CD4-positive, alpha-beta T cell treated with Interleukin-6 for 4 hours (primary cell): Measurements from ENCODE around the gene KLF3.
A peak's percentile ranks its signal among the peaks of the same experiment; 100 is the strongest.

ENCODE experiments used
- DNase-seq: peaks from one replicate; pipeline ENCODE4 v3.0.0-alpha.2; 2020; ENCODE audit warnings: mixed read lengths

The KLF3 gene

DNA sequence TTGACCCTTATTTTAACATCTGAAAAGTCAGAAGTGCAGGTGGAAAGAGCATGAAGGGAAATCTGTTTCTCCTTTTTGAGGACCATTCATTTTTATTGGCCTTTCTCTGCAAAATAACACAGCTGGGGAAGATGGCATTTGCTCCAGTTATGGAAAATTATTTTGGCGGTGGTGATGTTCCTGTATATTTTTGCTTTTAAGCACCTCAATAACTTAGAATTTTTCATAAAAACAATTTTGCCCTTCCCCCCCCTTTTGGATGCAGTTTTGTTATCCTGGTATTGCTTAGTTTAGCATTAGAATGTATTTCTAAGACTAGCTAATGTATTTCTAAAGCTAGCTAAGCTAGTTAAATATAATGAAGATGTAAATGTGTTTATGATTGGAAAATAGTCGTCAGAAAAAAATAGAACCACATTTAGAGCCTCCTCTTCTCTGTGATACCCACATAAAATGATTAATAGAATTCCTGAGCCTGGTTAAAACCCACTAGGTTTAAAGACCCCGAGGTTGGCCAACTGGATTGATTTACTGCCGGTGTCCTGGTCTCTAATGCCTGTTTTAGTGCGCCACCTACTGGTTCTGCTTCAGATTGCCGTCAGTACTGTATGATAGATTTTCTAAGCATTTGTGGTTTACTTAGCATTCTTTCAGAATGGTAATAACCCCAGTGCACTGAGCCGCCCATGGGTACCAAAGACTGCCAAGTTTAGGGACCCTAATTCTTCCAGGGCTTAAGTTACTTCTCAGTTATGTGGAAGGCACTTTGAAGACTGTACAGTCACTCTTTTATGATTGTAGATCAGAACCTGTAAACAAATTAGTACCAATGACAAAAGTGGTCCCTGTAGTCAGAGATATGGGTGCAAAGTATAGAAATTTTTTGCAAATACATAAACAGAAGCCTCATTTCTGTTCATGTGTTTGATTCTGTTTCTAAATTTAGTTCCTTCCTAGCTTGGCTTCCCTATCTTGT lies 11.4 kb downstream of the KLF3 start:
- DNase-seq = peak; percentile 88

DNA sequence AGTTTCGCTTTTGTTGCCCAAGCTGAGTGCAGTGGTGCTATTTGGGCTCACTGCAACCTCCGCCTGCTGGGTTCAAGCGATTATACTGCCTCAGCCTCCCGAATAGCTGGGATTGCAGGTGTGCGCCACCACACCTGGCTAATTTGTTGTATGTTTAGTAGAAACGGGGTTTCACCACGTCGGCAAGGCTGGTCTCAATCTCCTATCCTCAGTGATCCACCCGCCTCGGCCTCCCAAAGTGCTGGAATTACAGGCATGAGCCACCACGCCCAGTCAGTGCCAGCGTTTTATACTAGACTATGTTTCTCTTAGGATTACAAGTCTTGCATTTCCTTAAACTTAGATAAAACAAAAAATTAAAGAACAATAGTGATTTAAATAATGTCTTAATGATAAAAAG lies 13.0 kb downstream of the KLF3 start:
- no peak for DNase-seq

DNA sequence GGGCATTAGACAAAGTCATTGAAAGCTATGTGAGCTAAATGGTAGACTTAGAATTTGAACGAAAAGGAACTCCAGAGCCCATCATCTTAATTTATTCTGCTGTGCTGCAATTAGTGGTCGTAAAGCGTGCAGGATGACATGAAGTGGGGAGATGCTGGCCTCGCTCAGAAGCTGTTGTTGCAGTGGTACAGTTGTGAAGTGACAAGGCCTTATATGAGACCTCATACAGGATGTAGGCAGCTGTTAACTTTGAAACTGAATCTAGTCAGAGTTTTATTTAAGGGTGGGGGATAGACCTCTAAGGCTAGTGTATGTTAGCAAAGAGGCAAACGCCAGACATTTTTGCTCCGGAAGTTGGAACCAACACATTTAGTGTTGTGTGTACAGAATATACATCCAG lies 13.4 kb downstream of the KLF3 start:
- no peak for DNase-seq

DNA sequence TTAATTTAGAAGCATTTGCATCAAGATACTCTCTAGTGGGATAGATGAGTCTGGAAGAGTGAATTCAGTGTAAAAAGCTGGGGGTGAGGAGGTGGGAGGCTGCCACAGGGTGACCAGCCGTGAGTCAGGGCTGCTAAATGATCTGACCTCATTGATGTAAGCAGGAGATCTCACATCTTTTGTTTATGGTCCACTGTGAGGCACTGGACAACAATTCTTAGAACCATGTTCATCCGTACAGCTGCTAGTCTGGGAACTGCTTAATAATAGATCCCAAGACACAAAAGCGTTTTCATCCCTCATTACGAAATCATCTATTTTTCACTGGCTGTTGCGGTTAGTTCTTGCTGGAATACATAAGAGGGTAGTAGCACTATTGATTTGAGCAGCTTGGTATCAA lies 14.1 kb downstream of the KLF3 start:
- DNase-seq = no peak

DNA sequence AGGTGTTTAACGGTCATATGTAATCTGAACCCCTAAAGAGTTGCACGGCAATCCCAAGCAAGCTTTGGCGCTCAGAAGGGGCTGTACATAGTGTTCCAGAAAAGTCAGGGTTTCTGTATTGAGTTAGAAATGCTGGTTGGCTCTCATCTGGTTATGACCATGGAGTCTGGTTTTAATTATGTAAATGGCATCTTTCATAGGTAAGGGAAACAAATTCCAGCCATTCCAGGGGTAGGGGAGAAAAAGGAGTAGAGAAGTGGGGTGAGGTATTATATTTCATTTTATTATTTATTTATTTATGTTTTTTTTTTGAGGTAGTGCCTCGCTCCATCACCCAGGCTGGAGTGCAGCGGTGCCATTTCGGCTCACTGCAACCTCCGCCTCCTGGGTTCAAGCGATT lies 15.9 kb downstream of the KLF3 start:
- no peak for DNase-seq

DNA sequence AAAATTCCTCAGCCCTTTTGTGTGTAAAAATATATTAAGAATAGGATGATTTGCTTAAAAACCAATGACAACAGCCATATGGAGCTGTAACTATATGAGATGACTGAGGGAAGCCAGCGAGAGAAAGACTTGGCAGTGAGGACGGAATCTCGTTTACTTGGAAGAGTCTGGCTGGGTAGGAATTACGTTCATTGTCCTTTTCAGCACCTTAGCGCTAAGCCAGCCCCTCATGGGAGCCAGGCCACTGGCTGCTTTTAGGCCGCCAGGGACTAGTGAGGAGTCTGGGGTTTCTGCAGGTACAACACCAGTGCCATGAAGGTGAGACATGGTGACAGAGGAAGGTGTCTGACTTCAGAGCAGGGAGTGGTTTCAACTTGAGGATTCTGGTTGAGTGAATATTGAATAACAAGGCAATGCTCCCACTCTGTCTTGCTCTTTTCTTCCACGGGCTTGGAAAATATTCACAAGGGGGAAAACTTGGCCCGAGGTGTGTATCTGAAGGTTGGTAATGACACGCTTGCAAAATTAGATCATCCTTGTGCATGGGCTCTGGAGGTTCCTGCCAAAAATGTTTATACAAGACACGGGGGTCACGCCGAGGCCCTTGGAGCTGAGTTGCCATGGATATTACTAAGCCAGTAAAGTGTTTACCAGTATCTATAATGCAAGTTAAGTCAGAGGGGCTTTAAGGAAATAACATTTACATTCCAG lies 17.4 kb downstream of the KLF3 start:
- DNase-seq = no peak

DNA sequence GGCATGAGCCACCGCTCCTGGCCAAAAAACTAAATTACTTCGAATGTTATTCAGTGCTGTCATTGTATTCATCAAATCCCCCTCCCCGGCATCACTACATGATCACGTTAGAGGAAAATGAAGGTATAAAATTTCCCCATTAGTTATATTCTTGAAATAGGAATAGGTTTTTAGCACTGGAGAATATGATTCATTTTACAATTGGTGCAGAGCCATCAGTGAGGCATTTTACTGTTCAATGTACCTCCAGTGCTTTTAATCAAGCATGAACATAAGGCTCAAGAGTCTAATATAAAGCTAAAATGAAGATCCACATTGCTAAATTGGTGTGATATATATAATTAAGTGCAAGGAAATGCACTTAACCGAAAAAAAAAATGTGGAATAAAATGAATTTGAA lies 18.3 kb downstream of the KLF3 start:
- no peak for DNase-seq

DNA sequence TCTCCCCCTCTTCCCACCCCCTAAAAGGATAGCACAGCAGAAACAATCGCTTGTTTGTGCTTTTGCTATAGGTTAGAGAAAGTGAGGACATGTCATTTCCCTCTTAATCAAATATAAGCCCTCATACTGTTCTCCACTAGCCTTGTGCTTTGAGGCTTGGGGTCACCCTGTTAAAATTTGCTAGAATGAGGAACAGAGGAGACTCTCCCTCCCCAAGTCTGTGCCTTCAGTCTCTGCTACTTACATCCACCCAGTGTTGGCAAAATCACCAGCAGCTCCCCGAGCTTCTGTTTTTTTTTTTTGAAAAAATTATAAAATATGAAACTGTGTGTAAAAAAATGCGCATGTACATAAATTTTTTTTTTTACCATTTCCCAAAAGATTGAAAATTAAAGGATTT lies 19.3 kb downstream of the KLF3 start:
- no peak for DNase-seq

DNA sequence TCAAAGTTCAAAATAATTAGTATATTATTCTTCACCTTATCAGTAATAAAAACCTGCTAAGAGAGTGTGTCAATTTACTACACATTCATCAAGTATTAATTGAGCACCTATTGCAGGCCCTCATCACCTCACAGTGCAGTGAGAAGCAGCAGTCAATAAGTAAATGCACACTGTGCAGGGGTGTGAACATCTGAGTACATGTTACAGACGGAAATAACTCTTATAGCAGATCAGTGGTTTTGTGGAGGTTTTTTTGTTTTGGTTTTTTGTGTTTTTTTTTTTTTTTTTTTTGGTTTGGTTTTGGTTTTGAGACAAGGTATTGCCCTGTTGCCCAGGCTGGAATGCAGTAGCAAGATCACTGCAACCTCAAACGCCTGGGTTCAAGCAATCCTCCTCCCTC lies 20.3 kb downstream of the KLF3 start:
- DNase-seq = no peak

DNA sequence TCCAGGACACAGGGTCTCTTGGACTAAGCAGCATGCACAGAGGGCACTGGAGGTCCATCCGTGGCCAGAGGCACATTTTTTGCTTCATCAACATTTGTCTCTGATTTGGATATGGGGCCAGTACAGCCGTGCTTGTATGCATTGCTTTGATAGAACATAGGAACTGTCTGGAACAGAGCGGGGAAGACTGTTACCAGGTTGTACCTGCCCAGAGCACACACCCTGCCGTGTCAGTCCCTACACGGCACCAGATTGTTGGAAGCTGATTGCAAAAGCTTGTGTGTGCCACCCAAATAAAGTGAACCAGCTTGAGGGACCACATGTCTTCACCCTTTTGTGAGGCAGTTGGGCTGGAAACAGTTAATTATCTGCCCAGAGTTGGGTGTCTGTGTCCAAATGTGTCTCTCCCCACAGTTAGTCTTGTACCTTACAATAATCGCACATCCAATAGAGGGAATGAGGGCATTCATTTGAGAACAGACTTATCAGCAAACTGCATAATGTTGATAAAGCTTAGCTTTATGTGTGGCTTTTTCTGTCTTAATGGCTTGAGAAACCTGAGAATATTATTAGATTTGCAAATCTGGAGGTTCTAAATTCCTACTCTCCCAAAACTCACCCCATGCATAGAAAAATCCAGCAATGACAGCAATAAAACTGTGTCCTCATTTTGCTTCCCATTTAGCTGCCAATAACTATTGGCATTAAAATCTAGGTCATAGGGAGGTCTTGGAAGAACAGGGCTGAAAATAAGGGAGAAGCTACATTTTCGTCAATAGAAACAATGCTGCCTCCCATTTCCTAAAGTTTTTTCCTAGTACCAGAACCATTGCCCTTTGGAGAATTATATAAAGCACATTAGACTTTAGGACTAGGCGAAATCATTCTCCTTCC lies 21.2 kb downstream of the KLF3 start:
- DNase-seq = no peak

DNA sequence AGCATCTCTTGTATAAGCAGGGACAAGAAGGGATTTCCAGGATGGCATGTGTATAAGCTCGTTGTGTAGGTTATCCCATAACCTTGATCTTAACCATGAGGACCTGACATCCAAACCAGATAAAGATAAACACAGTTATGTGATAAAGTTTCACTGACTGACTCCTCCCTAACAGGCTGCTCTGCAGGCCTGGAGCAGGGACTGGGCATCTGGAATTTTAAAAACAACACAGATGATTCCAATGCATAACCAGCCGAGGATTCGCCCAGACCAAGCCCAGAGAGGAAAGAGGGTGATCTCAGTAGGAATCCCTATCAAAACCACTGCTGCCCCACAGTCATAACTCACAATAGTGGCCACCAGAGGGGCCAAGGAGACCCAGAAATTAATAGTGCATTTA lies 22.7 kb downstream of the KLF3 start:
- no peak for DNase-seq

DNA sequence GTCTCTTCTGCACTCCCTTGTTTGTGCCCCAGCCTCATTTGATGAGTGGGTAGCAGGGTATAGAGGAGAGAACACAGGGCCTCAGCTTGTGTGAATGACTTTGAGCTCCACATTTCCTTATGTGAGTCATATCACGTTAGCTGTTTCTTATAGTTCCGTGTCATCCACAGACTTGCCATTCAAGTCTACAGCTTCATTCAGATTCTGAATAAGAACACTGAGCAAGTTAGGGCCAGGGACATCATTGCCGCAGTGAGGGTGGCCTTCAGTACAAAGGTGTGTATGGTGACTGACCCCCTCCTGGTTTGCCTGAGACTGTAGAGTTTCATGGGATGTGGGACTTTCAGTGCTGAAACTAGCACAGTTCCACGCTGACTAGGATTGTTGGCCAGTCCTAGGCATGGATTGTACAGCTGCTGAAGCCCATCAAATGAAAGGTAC lies 23.6 kb downstream of the KLF3 start:
- peak; percentile 44 for DNase-seq

DNA sequence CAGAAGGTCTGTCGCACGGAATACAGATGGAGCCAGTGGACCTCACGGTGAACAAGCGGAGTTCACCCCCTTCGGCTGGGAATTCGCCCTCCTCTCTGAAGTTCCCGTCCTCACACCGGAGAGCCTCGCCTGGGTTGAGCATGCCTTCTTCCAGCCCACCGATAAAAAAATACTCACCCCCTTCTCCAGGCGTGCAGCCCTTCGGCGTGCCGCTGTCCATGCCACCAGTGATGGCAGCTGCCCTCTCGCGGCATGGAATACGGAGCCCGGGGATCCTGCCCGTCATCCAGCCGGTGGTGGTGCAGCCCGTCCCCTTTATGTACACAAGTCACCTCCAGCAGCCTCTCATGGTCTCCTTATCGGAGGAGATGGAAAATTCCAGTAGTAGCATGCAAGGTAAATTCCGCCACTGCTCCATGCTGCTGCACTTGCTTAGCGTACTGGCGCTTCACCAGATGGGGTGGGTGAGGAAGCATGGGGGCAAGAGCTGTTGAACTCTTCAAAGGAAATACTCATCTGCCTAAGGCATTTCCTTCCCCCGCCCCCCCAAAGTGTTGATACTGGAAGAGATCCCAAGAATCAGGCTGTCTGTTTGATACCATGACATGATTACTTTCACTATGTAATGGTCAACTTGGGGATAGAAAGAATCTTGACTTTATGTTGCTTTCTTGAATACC lies 24.8 kb downstream of the KLF3 start:
- no peak for DNase-seq

DNA sequence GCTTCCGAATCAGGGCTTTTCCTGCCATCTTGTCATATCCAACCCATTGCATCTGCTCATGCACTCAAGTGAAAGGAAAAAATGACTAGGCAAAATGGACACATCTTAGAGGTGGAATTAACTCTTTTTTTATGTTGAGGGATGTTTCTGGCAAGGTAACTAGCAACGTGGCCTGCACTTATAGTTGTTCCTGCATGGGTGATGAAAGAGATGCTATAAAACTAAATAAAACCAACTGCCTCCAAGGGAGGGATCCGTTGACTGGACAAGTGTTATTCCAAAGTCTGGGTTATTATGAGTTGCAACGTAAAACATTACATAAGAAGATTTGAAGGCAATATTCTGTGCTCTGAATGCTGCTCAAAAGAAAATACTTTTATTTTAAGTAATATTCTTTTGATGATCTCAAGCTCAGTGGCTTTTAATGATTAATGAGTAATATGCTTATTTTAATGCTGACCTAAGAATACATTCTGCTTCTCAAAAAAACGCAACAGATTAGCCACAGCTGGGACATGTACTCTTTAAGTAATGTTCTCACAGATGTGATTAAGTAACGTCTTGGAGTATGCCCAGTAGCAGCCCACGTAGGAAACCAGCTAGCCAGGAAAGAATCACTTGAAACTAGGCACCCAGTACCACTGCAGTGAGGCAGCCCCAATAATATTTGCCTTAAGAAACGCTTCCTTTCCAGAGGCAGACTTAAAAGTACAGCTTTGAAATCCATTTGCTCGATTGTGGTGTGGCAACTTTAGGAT lies 27.4 kb downstream of the KLF3 start:
- DNase-seq = no peak

DNA sequence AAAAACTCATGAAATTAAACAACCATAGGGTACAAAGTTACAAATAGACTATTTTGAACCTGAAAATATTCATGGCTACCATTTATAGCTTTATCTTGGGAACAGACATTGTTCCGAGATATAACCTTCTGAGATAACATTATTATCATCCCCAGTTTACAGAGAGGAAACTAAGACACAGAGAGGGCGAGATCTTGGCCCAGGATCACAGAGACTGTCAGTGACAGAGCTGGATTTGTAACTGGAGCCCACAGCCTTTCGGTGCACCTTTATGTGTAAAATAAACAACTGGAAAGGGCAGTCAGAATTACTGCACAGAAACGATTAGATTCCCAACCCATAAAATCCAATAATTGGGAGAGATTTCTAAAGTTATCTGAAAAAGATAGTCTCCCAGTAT lies 28.4 kb downstream of the KLF3 start:
- DNase-seq = no peak

DNA sequence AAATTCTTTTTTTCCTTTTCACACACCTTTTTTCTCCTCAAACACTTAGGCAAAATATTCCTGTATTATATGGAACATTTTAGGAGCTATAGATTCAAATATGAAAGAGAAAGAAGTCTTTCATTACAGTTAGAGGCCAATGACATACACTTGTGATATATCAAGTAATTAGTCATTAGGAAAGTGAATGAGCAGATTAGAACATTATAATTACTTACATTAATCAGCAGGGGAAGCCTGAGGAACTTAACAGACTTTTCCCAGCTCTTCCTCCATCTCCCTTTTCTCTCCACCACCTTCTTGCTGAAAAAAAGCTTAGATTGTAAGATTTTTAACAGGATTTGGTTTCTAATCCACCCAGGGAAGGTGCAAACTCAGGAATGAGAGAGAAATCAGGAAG lies 29.6 kb downstream of the KLF3 start:
- no peak for DNase-seq

DNA sequence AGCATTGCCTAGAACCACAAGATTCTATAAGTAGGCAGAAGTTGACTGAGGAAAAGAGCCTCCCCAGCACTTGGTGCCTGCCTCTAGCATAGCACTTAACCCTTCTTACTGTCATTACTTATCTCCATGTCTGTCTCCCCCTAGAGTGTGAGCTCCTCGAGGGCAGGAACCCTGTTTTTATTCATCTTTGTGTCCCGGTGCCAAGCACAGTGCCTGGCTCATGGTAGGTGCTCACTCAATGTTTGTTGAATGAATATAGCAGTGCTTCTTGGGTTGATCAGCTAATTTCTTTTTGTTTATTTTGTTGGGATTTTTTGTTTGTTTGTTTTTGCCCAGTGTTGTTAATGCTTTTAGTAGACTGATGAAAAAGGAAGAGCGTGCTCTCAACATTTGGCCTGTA lies 30.3 kb downstream of the KLF3 start:
- no peak for DNase-seq

DNA sequence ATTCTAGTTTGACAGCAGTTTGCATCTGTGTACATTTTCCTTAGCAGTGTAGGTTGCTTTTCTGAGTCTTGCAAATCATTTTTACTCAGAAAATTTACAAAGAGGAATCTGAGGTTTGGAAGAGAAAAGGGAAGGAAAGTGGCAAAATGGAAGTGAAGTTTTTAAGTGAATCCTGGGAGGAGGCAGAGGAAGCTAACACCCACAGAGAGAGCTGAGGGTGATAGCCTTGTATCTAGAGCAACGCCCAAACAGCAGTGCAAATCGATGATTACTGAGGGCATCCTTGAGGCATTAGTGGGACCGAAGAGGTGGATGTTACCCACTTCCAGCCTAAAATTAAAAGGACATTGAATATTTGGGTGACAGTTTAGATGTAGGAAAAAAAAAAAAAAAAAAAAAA lies 31.8 kb downstream of the KLF3 start:
- DNase-seq = no peak

DNA sequence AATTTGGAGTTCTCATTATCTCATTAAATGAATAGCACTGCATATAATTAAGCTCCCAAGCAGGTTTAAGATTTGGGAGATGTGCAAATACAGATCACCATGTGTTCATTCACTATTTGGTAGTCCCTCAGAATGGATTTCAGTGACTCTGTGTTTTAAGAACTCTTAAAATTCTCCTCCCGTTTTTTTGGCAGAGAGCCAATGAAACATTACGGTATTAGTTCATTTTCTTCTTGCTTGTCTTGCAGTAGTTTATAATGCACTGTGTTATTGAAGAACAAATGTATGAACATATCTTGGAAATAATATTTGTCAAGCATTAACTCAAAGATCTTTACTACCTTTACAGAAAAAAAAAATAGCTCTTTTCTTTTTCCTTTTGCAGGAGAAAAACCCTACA lies 32.7 kb downstream of the KLF3 start:
- no peak for DNase-seq

DNA sequence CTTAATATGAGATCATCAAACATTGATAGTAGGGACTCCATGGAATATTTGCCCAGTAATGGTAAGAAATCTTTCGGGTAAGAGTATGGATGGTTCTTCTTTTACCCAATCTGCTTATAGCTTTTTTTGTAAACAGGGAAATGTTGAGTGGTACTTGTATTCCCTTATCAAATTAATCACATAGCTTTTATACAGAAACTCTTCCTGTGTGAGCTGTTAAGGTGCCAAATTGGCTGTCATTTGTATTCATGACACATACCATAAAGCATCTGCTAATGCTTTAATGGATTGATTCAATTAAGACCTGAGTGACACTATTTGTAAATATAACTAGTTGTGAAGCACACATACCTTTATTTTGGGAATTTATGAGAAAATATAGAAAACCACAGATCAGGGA lies 34.2 kb downstream of the KLF3 start:
- DNase-seq = no peak

DNA sequence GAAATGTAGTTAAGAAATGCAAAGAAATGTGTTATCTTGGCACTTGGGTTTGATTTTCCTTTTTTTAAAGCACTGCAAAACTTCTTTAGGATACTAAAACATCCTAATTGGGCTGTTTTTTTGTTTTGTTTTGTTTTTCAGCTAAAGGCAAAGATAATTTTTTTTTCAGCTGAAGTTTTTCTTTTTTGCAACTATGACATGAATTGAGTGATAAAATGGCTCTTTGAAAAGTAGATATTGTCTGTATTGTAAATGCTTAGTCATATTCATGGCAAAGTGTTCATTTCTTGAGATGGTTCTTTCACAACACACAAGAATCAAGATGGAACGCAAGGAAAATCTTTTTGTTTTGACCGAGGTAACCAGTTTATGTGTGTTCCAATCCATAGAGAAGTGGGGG lies 35.1 kb downstream of the KLF3 start:
- no peak for DNase-seq

DNA sequence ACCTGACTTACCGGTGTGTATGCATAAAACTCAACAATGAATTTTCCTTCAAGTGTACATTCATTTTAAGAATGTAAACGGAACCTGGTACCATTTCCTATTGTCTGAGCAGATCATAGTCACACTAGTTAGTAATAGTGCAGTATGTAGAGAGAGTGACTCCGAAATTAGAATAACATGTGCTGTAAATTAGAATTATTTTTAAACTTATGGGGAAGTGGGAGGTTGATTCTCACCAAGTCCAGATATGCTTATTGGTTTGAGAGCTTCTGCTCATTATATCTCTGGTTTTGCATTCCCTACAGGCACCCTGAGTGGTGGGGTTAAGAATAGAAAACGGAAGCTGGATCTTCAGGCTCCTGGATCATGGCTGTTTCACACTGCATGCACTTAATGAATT lies 39.6 kb downstream of the KLF3 start:
- no peak for DNase-seq
